Measurements from ENCODE around the gene SLC25A39.

SLC25A39 gene

GRCh38 chr17:44272321-44272951 is 52.2 kb downstream of the SLC25A39 start:
- no peak for DNase-seq

Data from NCI-H2171 (cell line).